GM19238 (cell line): ENCODE measurements around the gene CBY1.

Experiments
- DNase-seq: peaks from one replicate; pipeline ENCODE4 v3.0.0; 2011; ENCODE audit warnings: low spot score; ENCODE audit not compliant: insufficient read length

Gene CBY1

DNA sequence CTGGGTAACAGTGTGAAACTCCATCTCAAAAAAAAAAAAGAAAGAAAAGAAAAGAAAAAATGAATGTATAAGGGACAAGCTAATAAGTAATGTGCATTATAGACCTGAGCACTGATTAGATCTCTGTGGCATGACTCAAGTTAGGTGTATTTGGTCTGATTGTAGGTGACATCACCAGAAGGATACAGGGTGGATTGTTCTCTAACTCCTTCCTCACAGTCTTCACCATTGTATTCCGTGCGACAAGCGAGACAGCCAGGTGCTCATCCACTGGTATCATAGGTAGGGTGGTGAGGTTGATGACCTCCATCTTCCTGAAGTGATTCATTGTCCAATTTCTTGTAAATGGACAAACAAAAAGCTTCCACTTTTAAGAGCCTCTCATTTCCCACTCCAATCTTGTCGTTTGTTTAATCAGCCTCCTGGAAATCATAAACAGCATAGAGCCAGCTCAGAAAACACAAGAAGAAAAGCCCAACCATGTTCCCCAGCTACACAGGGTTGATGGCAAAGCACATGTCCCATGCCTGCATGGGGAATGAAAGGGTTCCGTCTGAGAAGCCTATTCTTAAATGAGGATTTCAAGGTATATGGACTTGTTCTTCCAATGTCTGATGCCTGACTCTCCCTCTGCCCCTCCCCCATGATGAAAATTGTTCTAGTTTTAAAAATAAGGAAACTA is 6.5 kb upstream of the CBY1 start:
- DNase-seq = no peak

GRCh38 chr22:38652859-38653258 is 3.6 kb upstream of the CBY1 start:
- DNase-seq = no peak

DNA sequence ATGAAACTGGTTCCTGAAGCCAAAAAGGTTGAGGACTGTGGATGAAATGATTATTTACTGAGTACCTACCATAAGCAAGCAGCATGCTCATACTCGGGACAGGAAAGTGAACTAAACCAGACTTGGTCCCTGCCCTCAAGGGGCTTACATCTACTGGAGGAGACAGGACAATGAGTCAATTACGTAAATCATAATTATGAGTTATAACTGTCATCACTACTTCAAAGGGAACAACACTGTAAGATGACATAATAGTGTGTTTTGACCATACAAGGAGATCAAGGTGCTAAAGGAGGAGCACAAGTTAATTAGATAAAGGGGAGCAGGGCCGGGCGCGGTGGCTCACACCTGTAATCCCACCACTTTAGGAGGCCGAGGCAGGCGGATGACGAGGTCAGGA is 2.7 kb upstream of the CBY1 start:
- DNase-seq = no peak

GRCh38 chr22:38655519-38656255 is 751 bp upstream of the CBY1 start:
- DNase-seq = no peak

- peak; percentile 35 for DNase-seq
Observed at GRCh38 chr22:38657045-38657909, 839 bp downstream of the CBY1 start.

DNA sequence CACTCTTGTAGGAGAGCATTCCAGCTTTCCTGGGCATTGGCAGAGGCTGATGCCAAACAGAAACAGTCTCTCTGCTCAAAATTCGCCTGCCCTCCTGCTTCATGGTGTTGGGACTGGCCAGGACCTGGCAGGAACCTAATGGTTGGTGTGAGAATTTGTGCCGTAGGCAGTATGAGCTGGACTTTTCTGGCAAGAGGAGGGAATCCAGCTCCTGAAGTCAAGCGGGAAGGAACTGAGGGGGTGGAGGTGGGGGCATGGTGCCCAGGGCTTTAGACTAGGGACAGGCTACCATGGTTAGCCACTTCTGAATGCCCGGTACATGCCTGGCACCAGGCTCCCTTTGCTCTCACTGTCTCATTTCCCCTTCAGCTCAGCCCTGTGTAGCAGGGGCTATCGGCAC is 18.4 kb downstream of the CBY1 start:
- DNase-seq = no peak

DNA sequence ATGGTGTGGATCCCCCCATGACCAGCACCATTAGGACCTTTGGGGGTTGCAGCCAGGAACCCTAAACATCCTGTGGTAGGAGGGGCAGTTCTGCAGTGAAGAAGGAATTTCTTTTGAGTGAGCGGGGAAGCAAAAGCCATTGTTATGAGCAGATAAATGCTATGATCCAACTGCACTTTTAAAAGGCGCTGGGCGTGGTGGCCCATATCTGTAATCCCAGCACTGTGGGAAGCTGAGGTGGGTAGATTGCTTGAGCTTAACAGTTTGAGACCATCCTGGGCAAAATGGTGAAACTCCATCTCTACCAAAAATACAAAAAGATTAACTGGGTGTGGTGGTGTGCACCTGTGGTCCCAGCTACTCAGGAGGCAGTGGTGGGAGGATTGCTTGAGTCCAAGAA is 19.4 kb downstream of the CBY1 start:
- no peak for DNase-seq

- peak; percentile 99 for DNase-seq
Observed at GRCh38 chr22:38681582-38682335, 25.3 kb downstream of the CBY1 start, which contains the start of gene TOMM22. TSS of gene TOMM22 (plus strand) at chr22:38681957. CDS start at chr22:38681979, 22 bp downstream.

GRCh38 chr22:38684895-38685294 is 28.5 kb downstream of the CBY1 start:
- DNase-seq = no peak

- DNase-seq = no peak
Observed at GRCh38 chr22:38685761-38686160, 29.3 kb downstream of the CBY1 start.

GRCh38 chr22:38689651-38690050 is 33.2 kb downstream of the CBY1 start:
- no peak for DNase-seq

GRCh38 chr22:38694049-38694448 is 37.6 kb downstream of the CBY1 start:
- no peak for DNase-seq

GRCh38 chr22:38694940-38695339 is 38.5 kb downstream of the CBY1 start:
- no peak for DNase-seq

- no peak for DNase-seq
Observed at GRCh38 chr22:38696606-38697424, 40.4 kb downstream of the CBY1 start.

GRCh38 chr22:38697425-38698089 is 41.1 kb downstream of the CBY1 start:
- DNase-seq = no peak

DNA sequence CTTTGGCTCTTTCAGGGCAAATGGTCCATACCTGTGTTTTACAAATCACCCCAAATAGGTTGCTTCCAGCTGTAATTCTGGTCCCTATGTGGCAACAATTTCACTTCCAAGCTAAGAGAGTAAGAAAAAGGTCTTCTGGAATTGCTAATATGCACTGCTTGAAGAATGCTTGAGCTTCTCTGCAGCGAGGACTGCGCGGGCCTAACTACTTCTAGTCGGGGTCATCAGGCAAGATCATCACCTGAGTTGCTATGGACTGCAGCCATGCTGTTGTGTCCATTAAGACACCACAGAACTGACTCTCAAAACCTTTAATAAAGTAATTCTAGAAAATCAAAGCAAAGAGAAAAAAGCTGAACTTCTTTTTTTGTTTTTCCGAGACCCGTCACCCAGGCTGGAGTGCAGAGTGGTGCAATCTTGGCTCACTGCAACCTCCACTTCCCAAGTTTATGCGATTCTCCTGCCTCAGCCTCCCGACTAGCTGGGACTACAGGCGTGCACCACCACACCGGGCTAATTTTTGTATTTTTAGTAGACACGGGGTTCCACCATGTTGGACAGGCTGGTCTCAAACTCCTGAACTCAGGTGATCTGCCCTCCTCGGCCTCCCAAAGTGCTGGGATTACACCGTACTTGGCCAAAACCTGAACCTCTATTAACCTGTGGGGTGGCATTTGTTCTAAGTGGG is 42.1 kb downstream of the CBY1 start:
- DNase-seq = no peak

GRCh38 chr22:38699143-38699542 is 42.7 kb downstream of the CBY1 start:
- DNase-seq = no peak

- no peak for DNase-seq
Observed at GRCh38 chr22:38699784-38700183, 43.3 kb downstream of the CBY1 start.

GRCh38 chr22:38700270-38700788 is 43.9 kb downstream of the CBY1 start:
- DNase-seq = peak; percentile 44
